HEK293 (cell line): ENCODE measurements around the gene DUSP16.

ENCODE experiments used
- CTCF ChIA-PET: fragments of 350-600 bp; formaldehyde crosslinking; extraction: SDS; loops from one replicate; lab custom pipeline; 2021; ENCODE audit warnings: antibody characterized with exemption; lab: Yijun Ruan, JAX
- POLR2A ChIA-PET: fragments of 300-600 bp; formaldehyde crosslinking; extraction: SDS; loops from one replicate; lab custom pipeline; 2020; ENCODE audit warnings: antibody characterized with exemption, inconsistent platforms; lab: Yijun Ruan, JAX
- H3K27ac ChIP-seq: fragments of 200-500 bp; sonication (Bioruptor generic); 2 replicates; pipeline ENCODE4 v1.5.1; 2014; ENCODE audit warnings: low read depth, low read length, control low read depth, inconsistent platforms; ENCODE audit errors: extremely low read depth
- H3K36me3 ChIP-seq, 2 experiments: fragments of 200-500 bp in 1 of 2; sonication (Bioruptor generic) in 1 of 2; 1 replicate in 1 of 2; 2 replicates in 1 of 2; pipeline ENCODE4 v1.5.1; 2014 to 2017; ENCODE audit warnings: inconsistent platforms in 2 of 2, low read length in 2 of 2; ENCODE audit not compliant: control insufficient read depth in 2 of 2, insufficient read depth in 1 of 2
- H3K4me1 ChIP-seq: fragments of 200-500 bp; sonication (Bioruptor generic); 2 replicates; pipeline ENCODE4 v1.5.1; 2014; ENCODE audit warnings: mild to moderate bottlenecking, low read length, inconsistent platforms; ENCODE audit not compliant: control insufficient read depth, insufficient read depth
- H3K4me3 ChIP-seq: 2 replicates; pipeline ENCODE4 v1.5.1; 2011; ENCODE audit warnings: low read depth, mild to moderate bottlenecking, control low read depth, low read length, moderate library complexity
- H3K9me3 ChIP-seq: fragments of 200-500 bp; sonication (Bioruptor generic); 2 replicates; pipeline ENCODE4 v1.5.1; 2014; ENCODE audit warnings: low read depth, low read length, inconsistent platforms; ENCODE audit not compliant: control insufficient read depth, insufficient read depth
- BCL11A ChIP-seq: fragments of 450-650 bp; formaldehyde crosslinking; IDR thresholded peaks from 2 replicates; pipeline ENCODE4 v1.5.1; 2016; ENCODE audit warnings: low read depth, missing biosample characterization, missing genetic modification characterization
- GLI4 ChIP-seq: fragments of 450-650 bp; formaldehyde crosslinking; IDR thresholded peaks from 2 replicates; pipeline ENCODE4 v1.5.1; 2016; ENCODE audit warnings: missing biosample characterization, missing genetic modification characterization
- HOXA7 ChIP-seq: sonication (generic); formaldehyde crosslinking; IDR thresholded peaks from 2 replicates; pipeline ENCODE4 v1.8.1; 2022; ENCODE audit warnings: missing genetic modification reagents, borderline replicate concordance
- HOXC10 ChIP-seq: sonication (generic); formaldehyde crosslinking; IDR thresholded peaks from 2 replicates; pipeline ENCODE4 v1.8.1; 2023; ENCODE audit warnings: mild to moderate bottlenecking, missing genetic modification reagents
- OSR2 ChIP-seq: fragments of 450-650 bp; formaldehyde crosslinking; IDR thresholded peaks from 2 replicates; pipeline ENCODE4 v1.5.1; 2016; ENCODE audit warnings: missing biosample characterization, missing genetic modification characterization
- SALL2 ChIP-seq: fragments of 450-650 bp; formaldehyde crosslinking; IDR thresholded peaks from 2 replicates; pipeline ENCODE4 v1.5.0; 2017; ENCODE audit warnings: missing biosample characterization, mild to moderate bottlenecking, missing genetic modification characterization, borderline replicate concordance
- SP3 ChIP-seq: fragments of 450-650 bp; formaldehyde crosslinking; IDR thresholded peaks from 2 replicates; pipeline ENCODE4 v1.5.1; 2016; ENCODE audit warnings: missing biosample characterization, missing genetic modification characterization
- YY1 ChIP-seq: fragments of 450-650 bp; formaldehyde crosslinking; IDR thresholded peaks from 2 replicates; pipeline ENCODE4 v1.5.1; 2018; ENCODE audit warnings: missing biosample characterization, missing genetic modification characterization
- YY2 ChIP-seq: fragments of 450-650 bp; formaldehyde crosslinking; IDR thresholded peaks from 2 replicates; pipeline ENCODE4 v1.5.1; 2016; ENCODE audit warnings: missing biosample characterization, missing genetic modification characterization
- ZBTB20 ChIP-seq: fragments of 450-650 bp; formaldehyde crosslinking; IDR thresholded peaks from 2 replicates; pipeline ENCODE4 v1.5.1; 2016; ENCODE audit warnings: missing biosample characterization, missing genetic modification characterization
- ZBTB48 ChIP-seq: fragments of 450-650 bp; formaldehyde crosslinking; IDR thresholded peaks from 2 replicates; pipeline ENCODE4 v1.5.1; 2016; ENCODE audit warnings: missing biosample characterization, missing genetic modification characterization
- ZEB2 ChIP-seq: fragments of 450-650 bp; formaldehyde crosslinking; IDR thresholded peaks from 2 replicates; pipeline ENCODE4 v1.5.1; 2016; ENCODE audit warnings: missing biosample characterization, missing genetic modification characterization
- ZFP41 ChIP-seq: fragments of 450-650 bp; formaldehyde crosslinking; IDR thresholded peaks from 2 replicates; pipeline ENCODE4 v1.5.1; 2016; ENCODE audit warnings: missing biosample characterization, missing genetic modification characterization, borderline replicate concordance
- ZNF10 ChIP-seq: fragments of 450-650 bp; formaldehyde crosslinking; IDR thresholded peaks from 2 replicates; pipeline ENCODE4 v1.5.1; 2017; ENCODE audit warnings: missing biosample characterization, missing genetic modification characterization
- ZNF114 ChIP-seq: fragments of 450-650 bp; formaldehyde crosslinking; IDR thresholded peaks from 2 replicates; pipeline ENCODE4 v1.5.0; 2017; ENCODE audit warnings: missing biosample characterization, missing genetic modification characterization
- ZNF140 ChIP-seq: fragments of 450-650 bp; formaldehyde crosslinking; IDR thresholded peaks from 2 replicates; pipeline ENCODE4 v1.5.1; 2016; ENCODE audit warnings: missing biosample characterization, missing genetic modification characterization
- ZNF248 ChIP-seq: fragments of 450-650 bp; formaldehyde crosslinking; IDR thresholded peaks from 2 replicates; pipeline ENCODE4 v1.5.1; 2017; ENCODE audit warnings: missing biosample characterization, missing genetic modification characterization
- ZNF292 ChIP-seq: fragments of 450-650 bp; formaldehyde crosslinking; IDR thresholded peaks from 2 replicates; pipeline ENCODE4 v1.5.1; 2016; ENCODE audit warnings: low read depth, missing biosample characterization, missing genetic modification characterization, borderline replicate concordance
- ZNF391 ChIP-seq: fragments of 450-650 bp; formaldehyde crosslinking; IDR thresholded peaks from 2 replicates; pipeline ENCODE4 v1.5.1; 2016; ENCODE audit warnings: low read depth, missing biosample characterization, missing genetic modification characterization, borderline replicate concordance
- ZNF501 ChIP-seq: fragments of 450-650 bp; formaldehyde crosslinking; IDR thresholded peaks from 2 replicates; pipeline ENCODE4 v1.5.1; 2016; ENCODE audit warnings: missing biosample characterization, missing genetic modification characterization
- ZNF626 ChIP-seq: fragments of 450-650 bp; sonication (Bioruptor Pico); formaldehyde crosslinking; IDR thresholded peaks from 2 replicates; pipeline ENCODE4 v1.5.1; 2018; ENCODE audit warnings: missing biosample characterization, missing genetic modification characterization, inconsistent platforms
- ZNF654 ChIP-seq: fragments of 450-650 bp; formaldehyde crosslinking; IDR thresholded peaks from 2 replicates; pipeline ENCODE4 v1.5.1; 2016; ENCODE audit warnings: low read depth, missing biosample characterization, missing genetic modification characterization
- ZNF660 ChIP-seq: fragments of 450-650 bp; IDR thresholded peaks from 2 replicates; pipeline ENCODE4 v1.5.1; 2018; ENCODE audit warnings: missing biosample characterization, mild to moderate bottlenecking, missing genetic modification characterization
- ZNF664 ChIP-seq: fragments of 450-650 bp; formaldehyde crosslinking; IDR thresholded peaks from 2 replicates; pipeline ENCODE4 v1.5.1; 2016; ENCODE audit warnings: missing biosample characterization, missing genetic modification characterization
- ZNF747 ChIP-seq: fragments of 450-650 bp; formaldehyde crosslinking; IDR thresholded peaks from 2 replicates; pipeline ENCODE4 v1.5.1; 2016; ENCODE audit warnings: missing biosample characterization, missing genetic modification characterization
- ZNF777 ChIP-seq: fragments of 450-650 bp; formaldehyde crosslinking; IDR thresholded peaks from 2 replicates; pipeline ENCODE4 v1.5.1; 2017; ENCODE audit warnings: missing biosample characterization, missing genetic modification characterization, borderline replicate concordance
- ZNF837 ChIP-seq: fragments of 450-650 bp; formaldehyde crosslinking; IDR thresholded peaks from 2 replicates; pipeline ENCODE4 v1.5.1; 2016; ENCODE audit warnings: missing biosample characterization, missing genetic modification characterization
- ZSCAN23 ChIP-seq: fragments of 450-650 bp; formaldehyde crosslinking; IDR thresholded peaks from 2 replicates; pipeline ENCODE4 v1.5.1; 2016; ENCODE audit warnings: missing biosample characterization, missing genetic modification characterization
- TF ChIP-seq, protein P1 (sequence below): fragments of 450-650 bp; formaldehyde crosslinking; IDR thresholded peaks from 2 replicates; pipeline ENCODE4 v1.5.1; 2016; ENCODE audit warnings: missing biosample characterization, missing genetic modification characterization, low read depth
- TF ChIP-seq, protein P2 (sequence below): fragments of 450-650 bp; formaldehyde crosslinking; IDR thresholded peaks from 2 replicates; pipeline ENCODE4 v1.5.1; 2017; ENCODE audit warnings: missing biosample characterization, missing genetic modification characterization
- TF ChIP-seq, protein P3 (sequence below): fragments of 450-650 bp; formaldehyde crosslinking; IDR thresholded peaks from 2 replicates; pipeline ENCODE4 v1.5.1; 2016; ENCODE audit warnings: missing biosample characterization, missing genetic modification characterization, borderline replicate concordance

The DUSP16 gene

DNA sequence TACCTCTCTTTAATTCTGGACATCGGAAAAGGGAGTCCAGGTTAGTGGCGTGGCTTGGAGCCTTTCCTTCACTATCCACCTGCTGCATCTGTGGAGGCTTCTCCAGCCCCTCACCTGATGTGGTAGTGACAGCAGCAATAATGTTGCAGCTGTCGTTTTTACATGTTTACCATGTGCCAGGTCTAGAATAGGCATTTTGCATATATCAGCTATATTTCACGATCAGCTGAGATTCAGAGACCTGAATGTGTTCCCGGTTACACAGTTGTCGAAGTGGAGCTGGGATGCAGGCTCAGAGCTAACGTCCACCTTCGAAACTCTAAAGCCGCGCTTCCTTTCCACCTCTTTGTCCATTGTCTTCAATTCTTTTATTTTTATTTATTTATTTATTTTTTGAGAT is 114.8 kb downstream of the DUSP16 start:
- ChIA-PET POLR2A (no interaction called here), CTCF (interaction anchor here (0.5 to 0.6 kb wide), 3 partner anchors 71 to 102 kb away, joined by 3 to 6 read pairs (median 4); no protein-coding TSS in a partner anchor)
- Histone ChIP-seq H3K36me3 (no peaks in the 10 kb centered on the region), H3K9me3 (no peaks in the 10 kb centered on the region), H3K4me3 (no peak overlapping the region)
- no peak for TF ChIP-seq ZNF248
- TF ChIP-seq BCL11A (tag by site-specific recombination), result no peak
- TF ChIP-seq ZNF664 (tag by site-specific recombination), result no peak
- TF ChIP-seq ZNF660 (tag by site-specific recombination), result no peak
- TF ChIP-seq ZSCAN23 (tag by site-specific recombination), result no peak
- no peak for TF ChIP-seq OSR2
- no peak for TF ChIP-seq ZNF292
- no peak for TF ChIP-seq ZEB2
- TF ChIP-seq HOXA7 (CRISPR knock-in tag), result no peak
- no peak for TF ChIP-seq ZNF391 (tag by site-specific recombination)
- no peak for TF ChIP-seq ZFP41
- no peak for TF ChIP-seq ZNF501 (tag by site-specific recombination)
- TF ChIP-seq ZNF10 (tag by site-specific recombination), result no peak
- no peak for TF ChIP-seq YY2 (tag by site-specific recombination)
- no peak for TF ChIP-seq ZNF747
- no peak for TF ChIP-seq ZNF114 (tag by site-specific recombination)
- no peak for TF ChIP-seq YY1 (tag by site-specific recombination)
- TF ChIP-seq ZBTB20 (tag by site-specific recombination), result no peak
- TF ChIP-seq SP3 (tag by site-specific recombination), result no peak
- TF ChIP-seq, all 188 proteins: peak for 0
- Histone ChIP-seq H3K27ac (no peak overlapping the region), H3K4me1 (no peaks in the 10 kb centered on the region)

DNA sequence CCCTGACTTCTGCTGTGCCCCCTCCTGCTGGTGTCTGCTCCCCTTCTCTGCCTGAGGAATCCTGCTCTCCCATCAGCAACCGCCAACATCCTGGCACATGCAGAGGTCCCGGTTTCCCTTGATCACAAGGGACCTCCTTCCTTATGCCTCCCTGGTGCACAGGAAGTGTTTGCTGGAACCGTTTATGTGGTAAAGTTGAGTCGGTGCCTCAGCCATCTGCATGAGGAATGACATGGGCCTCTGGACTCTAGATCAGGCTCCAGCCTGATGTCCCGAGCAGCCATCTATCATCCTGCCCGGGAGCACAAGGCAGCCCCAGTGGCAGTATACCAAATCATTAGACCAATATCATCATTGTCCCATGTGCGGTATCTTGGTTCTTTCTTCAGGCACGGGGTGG is 115.4 kb downstream of the DUSP16 start:
- H3K4me3 ChIP-seq, result no peak overlapping the region
- no peaks in the 10 kb centered on the region for H3K9me3 ChIP-seq
- H3K36me3 ChIP-seq, result no peaks in the 10 kb centered on the region
- H3K27ac ChIP-seq, result no peak overlapping the region
- POLR2A ChIA-PET, result no interaction called here
- CTCF ChIA-PET, result no interaction called here
- H3K4me1 ChIP-seq, result no peaks in the 10 kb centered on the region
- TF ChIP-seq, protein P1, sequence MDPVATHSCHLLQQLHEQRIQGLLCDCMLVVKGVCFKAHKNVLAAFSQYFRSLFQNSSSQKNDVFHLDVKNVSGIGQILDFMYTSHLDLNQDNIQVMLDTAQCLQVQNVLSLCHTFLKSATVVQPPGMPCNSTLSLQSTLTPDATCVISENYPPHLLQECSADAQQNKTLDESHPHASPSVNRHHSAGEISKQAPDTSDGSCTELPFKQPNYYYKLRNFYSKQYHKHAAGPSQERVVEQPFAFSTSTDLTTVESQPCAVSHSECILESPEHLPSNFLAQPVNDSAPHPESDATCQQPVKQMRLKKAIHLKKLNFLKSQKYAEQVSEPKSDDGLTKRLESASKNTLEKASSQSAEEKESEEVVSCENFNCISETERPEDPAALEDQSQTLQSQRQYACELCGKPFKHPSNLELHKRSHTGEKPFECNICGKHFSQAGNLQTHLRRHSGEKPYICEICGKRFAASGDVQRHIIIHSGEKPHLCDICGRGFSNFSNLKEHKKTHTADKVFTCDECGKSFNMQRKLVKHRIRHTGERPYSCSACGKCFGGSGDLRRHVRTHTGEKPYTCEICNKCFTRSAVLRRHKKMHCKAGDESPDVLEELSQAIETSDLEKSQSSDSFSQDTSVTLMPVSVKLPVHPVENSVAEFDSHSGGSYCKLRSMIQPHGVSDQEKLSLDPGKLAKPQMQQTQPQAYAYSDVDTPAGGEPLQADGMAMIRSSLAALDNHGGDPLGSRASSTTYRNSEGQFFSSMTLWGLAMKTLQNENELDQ (tag by site-specific recombination), result no peak
- TF ChIP-seq ZFP41 (no peak), ZNF837 (tag by site-specific recombination) (no peak), SALL2 (tag by site-specific recombination) (no peak), HOXC10 (CRISPR knock-in tag) (no peak), GLI4 (tag by site-specific recombination) (no peak), ZNF777 (tag by site-specific recombination) (no peak), ZNF140 (tag by site-specific recombination) (no peak), ZBTB48 (tag by site-specific recombination) (no peak), ZNF654 (no peak), ZNF626 (tag by site-specific recombination) (no peak)
- TF ChIP-seq, protein P2, sequence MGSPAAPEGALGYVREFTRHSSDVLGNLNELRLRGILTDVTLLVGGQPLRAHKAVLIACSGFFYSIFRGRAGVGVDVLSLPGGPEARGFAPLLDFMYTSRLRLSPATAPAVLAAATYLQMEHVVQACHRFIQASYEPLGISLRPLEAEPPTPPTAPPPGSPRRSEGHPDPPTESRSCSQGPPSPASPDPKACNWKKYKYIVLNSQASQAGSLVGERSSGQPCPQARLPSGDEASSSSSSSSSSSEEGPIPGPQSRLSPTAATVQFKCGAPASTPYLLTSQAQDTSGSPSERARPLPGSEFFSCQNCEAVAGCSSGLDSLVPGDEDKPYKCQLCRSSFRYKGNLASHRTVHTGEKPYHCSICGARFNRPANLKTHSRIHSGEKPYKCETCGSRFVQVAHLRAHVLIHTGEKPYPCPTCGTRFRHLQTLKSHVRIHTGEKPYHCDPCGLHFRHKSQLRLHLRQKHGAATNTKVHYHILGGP, result no peak
- TF ChIP-seq, protein P3, sequence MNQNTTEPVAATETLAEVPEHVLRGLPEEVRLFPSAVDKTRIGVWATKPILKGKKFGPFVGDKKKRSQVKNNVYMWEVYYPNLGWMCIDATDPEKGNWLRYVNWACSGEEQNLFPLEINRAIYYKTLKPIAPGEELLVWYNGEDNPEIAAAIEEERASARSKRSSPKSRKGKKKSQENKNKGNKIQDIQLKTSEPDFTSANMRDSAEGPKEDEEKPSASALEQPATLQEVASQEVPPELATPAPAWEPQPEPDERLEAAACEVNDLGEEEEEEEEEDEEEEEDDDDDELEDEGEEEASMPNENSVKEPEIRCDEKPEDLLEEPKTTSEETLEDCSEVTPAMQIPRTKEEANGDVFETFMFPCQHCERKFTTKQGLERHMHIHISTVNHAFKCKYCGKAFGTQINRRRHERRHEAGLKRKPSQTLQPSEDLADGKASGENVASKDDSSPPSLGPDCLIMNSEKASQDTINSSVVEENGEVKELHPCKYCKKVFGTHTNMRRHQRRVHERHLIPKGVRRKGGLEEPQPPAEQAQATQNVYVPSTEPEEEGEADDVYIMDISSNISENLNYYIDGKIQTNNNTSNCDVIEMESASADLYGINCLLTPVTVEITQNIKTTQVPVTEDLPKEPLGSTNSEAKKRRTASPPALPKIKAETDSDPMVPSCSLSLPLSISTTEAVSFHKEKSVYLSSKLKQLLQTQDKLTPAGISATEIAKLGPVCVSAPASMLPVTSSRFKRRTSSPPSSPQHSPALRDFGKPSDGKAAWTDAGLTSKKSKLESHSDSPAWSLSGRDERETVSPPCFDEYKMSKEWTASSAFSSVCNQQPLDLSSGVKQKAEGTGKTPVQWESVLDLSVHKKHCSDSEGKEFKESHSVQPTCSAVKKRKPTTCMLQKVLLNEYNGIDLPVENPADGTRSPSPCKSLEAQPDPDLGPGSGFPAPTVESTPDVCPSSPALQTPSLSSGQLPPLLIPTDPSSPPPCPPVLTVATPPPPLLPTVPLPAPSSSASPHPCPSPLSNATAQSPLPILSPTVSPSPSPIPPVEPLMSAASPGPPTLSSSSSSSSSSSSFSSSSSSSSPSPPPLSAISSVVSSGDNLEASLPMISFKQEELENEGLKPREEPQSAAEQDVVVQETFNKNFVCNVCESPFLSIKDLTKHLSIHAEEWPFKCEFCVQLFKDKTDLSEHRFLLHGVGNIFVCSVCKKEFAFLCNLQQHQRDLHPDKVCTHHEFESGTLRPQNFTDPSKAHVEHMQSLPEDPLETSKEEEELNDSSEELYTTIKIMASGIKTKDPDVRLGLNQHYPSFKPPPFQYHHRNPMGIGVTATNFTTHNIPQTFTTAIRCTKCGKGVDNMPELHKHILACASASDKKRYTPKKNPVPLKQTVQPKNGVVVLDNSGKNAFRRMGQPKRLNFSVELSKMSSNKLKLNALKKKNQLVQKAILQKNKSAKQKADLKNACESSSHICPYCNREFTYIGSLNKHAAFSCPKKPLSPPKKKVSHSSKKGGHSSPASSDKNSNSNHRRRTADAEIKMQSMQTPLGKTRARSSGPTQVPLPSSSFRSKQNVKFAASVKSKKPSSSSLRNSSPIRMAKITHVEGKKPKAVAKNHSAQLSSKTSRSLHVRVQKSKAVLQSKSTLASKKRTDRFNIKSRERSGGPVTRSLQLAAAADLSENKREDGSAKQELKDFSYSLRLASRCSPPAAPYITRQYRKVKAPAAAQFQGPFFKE, result no peak
